Astrocyte (in vitro differentiated cells and primary cell): ENCODE measurements around the gene IL36G. TPM values are rescaled to one million over a fixed set of nuclear protein-coding genes. Genes with fewer than 3 reads are reported as not detected.

ENCODE experiments used
- DNase-seq: peaks from one replicate; pipeline ENCODE4 v3.0.0-alpha.2; 2010; ENCODE audit warnings: low read depth
- FAIRE-seq: peaks from 2 replicates; lab custom pipeline; 2011; peaks lifted over from hg19 to GRCh38; lab: Jason Lieb, UNC
- H2AFZ ChIP-seq: 2 replicates; pipeline ENCODE4 v1.6.0; 2012; ENCODE audit warnings: low read depth, low read length, inconsistent platforms
- H3K27ac ChIP-seq: 2 replicates; pipeline ENCODE4 v1.5.1; 2011; ENCODE audit warnings: low read depth, low read length, inconsistent platforms
- H3K27me3 ChIP-seq: 2 replicates; pipeline ENCODE4 v1.6.0; 2011; ENCODE audit warnings: low read length, inconsistent platforms; ENCODE audit not compliant: insufficient read depth
- H3K36me3 ChIP-seq: 2 replicates; pipeline ENCODE4 v1.5.1; 2011; ENCODE audit warnings: low read length, inconsistent platforms; ENCODE audit not compliant: insufficient read depth
- H3K4me1 ChIP-seq: 2 replicates; pipeline ENCODE4 v1.5.1; 2011; ENCODE audit warnings: low read length, inconsistent platforms; ENCODE audit not compliant: insufficient read depth
- H3K4me2 ChIP-seq: 2 replicates; pipeline ENCODE4 v1.6.0; 2012; ENCODE audit warnings: low read length, inconsistent platforms
- H3K4me3 ChIP-seq: 2 replicates; pipeline ENCODE4 v1.5.1; 2011; ENCODE audit warnings: low read depth, mild to moderate bottlenecking, low read length, inconsistent platforms; ENCODE audit not compliant: insufficient read depth
- H3K79me2 ChIP-seq: 2 replicates; pipeline ENCODE4 v1.6.0; 2012; ENCODE audit warnings: mild to moderate bottlenecking, low read length, inconsistent platforms; ENCODE audit not compliant: insufficient read depth
- H3K9ac ChIP-seq: 2 replicates; pipeline ENCODE4 v1.6.0; 2012; ENCODE audit warnings: mild to moderate bottlenecking, low read length, inconsistent platforms
- H3K9me3 ChIP-seq: 2 replicates; pipeline ENCODE4 v1.5.1; 2012; ENCODE audit warnings: low read depth, mild to moderate bottlenecking, low read length, inconsistent platforms; ENCODE audit not compliant: insufficient read depth
- H4K20me1 ChIP-seq: 2 replicates; pipeline ENCODE4 v1.6.0; 2012; ENCODE audit warnings: low read length, inconsistent platforms; ENCODE audit not compliant: insufficient read depth
- H3K27ac Mint-ChIP-seq: one replicate; pipeline ENCODE4 v1.8.0; 2021; ENCODE audit warnings: mild to moderate bottlenecking, mixed read lengths; ENCODE audit not compliant: unreplicated experiment
- H3K27me3 Mint-ChIP-seq: one replicate; pipeline ENCODE4 v1.8.0; 2021; ENCODE audit warnings: low read depth, mixed read lengths; ENCODE audit not compliant: unreplicated experiment
- H3K36me3 Mint-ChIP-seq: one replicate; pipeline ENCODE4 v1.8.0; 2021; ENCODE audit warnings: low read depth, mixed read lengths; ENCODE audit not compliant: unreplicated experiment
- H3K4me1 Mint-ChIP-seq: one replicate; pipeline ENCODE4 v1.8.0; 2021; ENCODE audit warnings: low read depth, mixed read lengths; ENCODE audit not compliant: unreplicated experiment
- H3K4me3 Mint-ChIP-seq: one replicate; pipeline ENCODE4 v1.8.0; 2021; ENCODE audit warnings: mild to moderate bottlenecking, moderate library complexity, mixed read lengths; ENCODE audit not compliant: unreplicated experiment
- H3K9me3 Mint-ChIP-seq: one replicate; pipeline ENCODE4 v1.8.0; 2021; ENCODE audit warnings: mild to moderate bottlenecking, mixed read lengths; ENCODE audit not compliant: unreplicated experiment
- EZH2 ChIP-seq: IDR thresholded peaks from 2 replicates; pipeline ENCODE4 v1.6.1; 2012; ENCODE audit warnings: mild to moderate bottlenecking, low read length, inconsistent platforms; ENCODE audit not compliant: insufficient read depth
- total RNA-seq: library from RNA; stranded (reverse); gene quantifications from 2 replicates; pipeline ENCODE4 v1.2.1, GENCODE V29; 2021
- TF ChIP-seq, protein P1 (sequence below): IDR thresholded peaks from 2 replicates; pipeline ENCODE4 v1.5.1; 2011; ENCODE audit warnings: low read depth, mild to moderate bottlenecking, inconsistent platforms, low read length, moderate library complexity; ENCODE audit not compliant: insufficient read depth

The IL36G gene
- total RNA-seq, 1 donor from 2014 or later: not detected

- Histone ChIP-seq H3K4me3 (no peak overlapping the region), H3K27ac (no peak overlapping the region), H3K36me3 (no peaks in the 10 kb centered on the region), H3K4me2 (no peak overlapping the region), H4K20me1 (no peaks in the 10 kb centered on the region), H2AFZ (no peak overlapping the region), H3K27me3 (peaks cover 25% of the 10 kb centered on the region), H3K4me1 (no peaks in the 10 kb centered on the region), H3K79me2 (no peaks in the 10 kb centered on the region), H3K9me3 (no peaks in the 10 kb centered on the region), H3K9ac (no peak overlapping the region)
- no peaks in the 10 kb centered on the region for H3K4me1 Mint-ChIP-seq
- TF ChIP-seq EZH2: no peak
- TF ChIP-seq, protein P1, sequence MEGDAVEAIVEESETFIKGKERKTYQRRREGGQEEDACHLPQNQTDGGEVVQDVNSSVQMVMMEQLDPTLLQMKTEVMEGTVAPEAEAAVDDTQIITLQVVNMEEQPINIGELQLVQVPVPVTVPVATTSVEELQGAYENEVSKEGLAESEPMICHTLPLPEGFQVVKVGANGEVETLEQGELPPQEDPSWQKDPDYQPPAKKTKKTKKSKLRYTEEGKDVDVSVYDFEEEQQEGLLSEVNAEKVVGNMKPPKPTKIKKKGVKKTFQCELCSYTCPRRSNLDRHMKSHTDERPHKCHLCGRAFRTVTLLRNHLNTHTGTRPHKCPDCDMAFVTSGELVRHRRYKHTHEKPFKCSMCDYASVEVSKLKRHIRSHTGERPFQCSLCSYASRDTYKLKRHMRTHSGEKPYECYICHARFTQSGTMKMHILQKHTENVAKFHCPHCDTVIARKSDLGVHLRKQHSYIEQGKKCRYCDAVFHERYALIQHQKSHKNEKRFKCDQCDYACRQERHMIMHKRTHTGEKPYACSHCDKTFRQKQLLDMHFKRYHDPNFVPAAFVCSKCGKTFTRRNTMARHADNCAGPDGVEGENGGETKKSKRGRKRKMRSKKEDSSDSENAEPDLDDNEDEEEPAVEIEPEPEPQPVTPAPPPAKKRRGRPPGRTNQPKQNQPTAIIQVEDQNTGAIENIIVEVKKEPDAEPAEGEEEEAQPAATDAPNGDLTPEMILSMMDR: no peak
- H3K4me3 Mint-ChIP-seq: no peak overlapping the region
- H3K36me3 Mint-ChIP-seq: no peaks in the 10 kb centered on the region
- no peak overlapping the region for H3K27ac Mint-ChIP-seq
- H3K27me3 Mint-ChIP-seq: peaks cover 42% of the 10 kb centered on the region
- DNase-seq (no peak), FAIRE-seq (no peak)
- peaks cover 10% of the 10 kb centered on the region for H3K9me3 Mint-ChIP-seq
Observed at GRCh38 chr2:113021312-113021711, 43.5 kb downstream of the IL36G start.

GRCh38 chr2:113024764-113025163 lies 47.0 kb downstream of the IL36G start:
- H3K27ac ChIP-seq: no peak overlapping the region
- DNase-seq: no peak
- H3K9me3 Mint-ChIP-seq: peaks cover 4% of the 10 kb centered on the region
- TF ChIP-seq, protein P1: no peak
- TF ChIP-seq EZH2: no peak
- H4K20me1 ChIP-seq: no peaks in the 10 kb centered on the region
- H2AFZ ChIP-seq: no peak overlapping the region
- H3K27ac Mint-ChIP-seq: no peak overlapping the region
- no peak for FAIRE-seq
- H3K4me2 ChIP-seq: no peak overlapping the region
- no peaks in the 10 kb centered on the region for H3K79me2 ChIP-seq
- peaks cover 36% of the 10 kb centered on the region for H3K27me3 Mint-ChIP-seq
- no peaks in the 10 kb centered on the region for H3K4me1 ChIP-seq
- H3K27me3 ChIP-seq: peaks cover 45% of the 10 kb centered on the region
- H3K36me3 Mint-ChIP-seq: no peaks in the 10 kb centered on the region
- no peak overlapping the region for H3K4me3 Mint-ChIP-seq
- H3K4me1 Mint-ChIP-seq: no peaks in the 10 kb centered on the region
- no peak overlapping the region for H3K9ac ChIP-seq
- H3K9me3 ChIP-seq: no peaks in the 10 kb centered on the region
- H3K4me3 ChIP-seq: no peak overlapping the region
- H3K36me3 ChIP-seq: no peaks in the 10 kb centered on the region

DNA sequence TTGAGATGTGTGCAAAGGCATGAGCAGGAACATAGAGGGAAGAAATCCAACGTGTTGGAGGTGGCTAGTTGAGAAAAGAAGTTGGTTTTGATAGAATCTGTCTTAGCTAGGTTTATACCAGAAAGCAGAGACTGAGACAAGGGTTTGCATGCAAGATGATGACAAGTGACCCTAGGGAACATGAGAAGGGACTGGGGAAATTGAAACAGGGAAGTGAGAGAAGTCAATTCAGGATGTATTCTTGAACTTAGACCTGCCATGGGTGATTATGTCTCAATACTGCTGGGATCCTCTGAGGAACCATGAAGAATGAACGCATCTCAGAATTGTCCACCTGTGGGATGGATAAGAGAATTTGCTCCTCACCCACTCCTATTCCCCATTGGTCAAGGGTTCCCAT lies 47.9 kb downstream of the IL36G start:
- H3K27me3 Mint-ChIP-seq: peaks cover 39% of the 10 kb centered on the region
- H3K36me3 ChIP-seq: no peaks in the 10 kb centered on the region

More for the DNA sequence above, 47.9 kb downstream of the IL36G start:
- Histone ChIP-seq H4K20me1 (no peaks in the 10 kb centered on the region), H3K27ac (no peak overlapping the region), H3K79me2 (no peaks in the 10 kb centered on the region), H3K27me3 (peaks cover 49% of the 10 kb centered on the region), H3K4me1 (no peaks in the 10 kb centered on the region), H2AFZ (no peak overlapping the region), H3K9ac (no peak overlapping the region), H3K4me2 (no peak overlapping the region), H3K4me3 (no peak overlapping the region), H3K9me3 (no peaks in the 10 kb centered on the region)
- H3K9me3 Mint-ChIP-seq: peaks cover 4% of the 10 kb centered on the region
- H3K4me1 Mint-ChIP-seq: no peaks in the 10 kb centered on the region
- DNase-seq: no peak
- no peak overlapping the region for H3K27ac Mint-ChIP-seq
- no peaks in the 10 kb centered on the region for H3K36me3 Mint-ChIP-seq
- no peak overlapping the region for H3K4me3 Mint-ChIP-seq
- TF ChIP-seq, protein P1: no peak
- TF ChIP-seq EZH2: no peak
- FAIRE-seq: no peak
